GM10248 (cell line): ENCODE measurements around the gene PKNOX2.

ENCODE experiments used
- CTCF ChIA-PET: fragments of 300-600 bp; sonication (Branson Sonifier 250); formaldehyde crosslinking; extraction: SDS; loops from one replicate; lab custom pipeline; 2021; ENCODE audit warnings: antibody characterized with exemption; lab: Yijun Ruan, JAX
- POLR2A ChIA-PET: fragments of 350-650 bp; sonication (Branson Sonifier 250); formaldehyde crosslinking; extraction: SDS; loops from one replicate; lab custom pipeline; 2020; ENCODE audit warnings: antibody characterized with exemption; lab: Yijun Ruan, JAX
- DNase-seq: peaks from one replicate; pipeline ENCODE4 v3.0.0; 2012; ENCODE audit errors: extremely low spot score
- CTCF ChIP-seq: IDR thresholded peaks from 2 replicates; pipeline ENCODE4 v1.5.1; 2012; ENCODE audit warnings: mild to moderate bottlenecking, low read depth; ENCODE audit errors: extremely low read depth, missing control alignments, control extremely low read depth

PKNOX2 gene

GRCh38 chr11:125275905-125276618, 111.5 kb downstream of the PKNOX2 start:
- ChIA-PET CTCF (no interaction called here), POLR2A (no interaction called here)
- DNase-seq, result no peak
- no peak for TF ChIP-seq CTCF

GRCh38 chr11:125276619-125276976, 112.0 kb downstream of the PKNOX2 start:
- POLR2A ChIA-PET, result no interaction called here
- CTCF ChIA-PET, result interaction anchor here (1.2 to 1.4 kb wide), 2 partner anchors 135 to 188 kb away, joined by 3 read pairs; no protein-coding TSS in a partner anchor
- DNase-seq, result no peak
- no peak for TF ChIP-seq CTCF

GRCh38 chr11:125279676-125280418, 115.3 kb downstream of the PKNOX2 start:
- DNase-seq, result no peak
- no peak for TF ChIP-seq CTCF
- POLR2A ChIA-PET, result no interaction called here
- CTCF ChIA-PET, result no interaction called here

GRCh38 chr11:125280646-125281045, 116.1 kb downstream of the PKNOX2 start:
- ChIA-PET CTCF (no interaction called here), POLR2A (no interaction called here)
- TF ChIP-seq CTCF, result no peak
- DNase-seq, result no peak

- no peak for TF ChIP-seq CTCF
- ChIA-PET POLR2A (no interaction called here), CTCF (interaction anchor here (0.8 kb wide), 1 partner anchor 14 kb away, joined by 4 read pairs; no protein-coding TSS in a partner anchor)
- no peak for DNase-seq
These were observed 117.5 kb downstream of the PKNOX2 start for GRCh38 chr11:125281831-125282595.

GRCh38 chr11:125282596-125282914, 118.0 kb downstream of the PKNOX2 start:
- POLR2A ChIA-PET, result no interaction called here
- CTCF ChIA-PET, result interaction anchor here (0.8 kb wide), 1 partner anchor 15 kb away, joined by 4 read pairs; no protein-coding TSS in a partner anchor
- TF ChIP-seq CTCF, result no peak
- no peak for DNase-seq
